HepG2 (cell line): ENCODE results near the gene RNU11. TPM values are rescaled to one million over a fixed set of nuclear protein-coding genes. Genes with fewer than 3 reads are reported as not detected.

ENCODE experiments used
- CREM ChIP-seq, 2 experiments: sonication (generic) in 1 of 2; formaldehyde crosslinking in 1 of 2; IDR thresholded peaks; 2 replicates each; pipeline versions ENCODE4 v1.4.0 to v1.6.1; 2016 to 2020; ENCODE audit warnings: antibody characterized with exemption in 1 of 2, mild to moderate bottlenecking in 1 of 2, missing genetic modification reagents in 1 of 2
- ELF3 ChIP-seq: IDR thresholded peaks from 2 replicates; pipeline ENCODE4 v1.6.1; 2016; ENCODE audit warnings: missing genetic modification reagents, missing compliant biosample characterization
- FOXA1 ChIP-seq, 2 experiments: fragments of 450-650 bp in 1 of 2; sonication (generic) in 1 of 2; formaldehyde crosslinking in 1 of 2; IDR thresholded peaks; 2 replicates each; pipeline versions ENCODE4 v1.4.0 to v1.6.1; 2016 to 2020; ENCODE audit warnings: missing genetic modification reagents in 1 of 2
- GFI1 ChIP-seq: sonication (generic); formaldehyde crosslinking; IDR thresholded peaks from 2 replicates; pipeline ENCODE4 v1.5.0; 2020; ENCODE audit warnings: missing genetic modification reagents, mild to moderate bottlenecking, borderline replicate concordance
- HOXA3 ChIP-seq: sonication (generic); formaldehyde crosslinking; IDR thresholded peaks from 2 replicates; pipeline ENCODE4 v1.5.0; 2020; ENCODE audit warnings: missing genetic modification reagents
- MAZ ChIP-seq, 2 experiments: sonication (generic) in 1 of 2; formaldehyde crosslinking in 1 of 2; IDR thresholded peaks; 2 replicates each; pipeline versions ENCODE4 v1.5.0 to v1.6.1; 2012 to 2020; ENCODE audit warnings: low read depth in 2 of 2, mild to moderate bottlenecking in 2 of 2, borderline replicate concordance in 1 of 2, improper control_type of control experiment in 1 of 2, low read length in 1 of 2, missing genetic modification reagents in 1 of 2, moderate library complexity in 1 of 2
- MIER3 ChIP-seq: IDR thresholded peaks from 2 replicates; pipeline ENCODE4 v1.6.1; 2016; ENCODE audit warnings: missing compliant biosample characterization, borderline replicate concordance
- PHF5A ChIP-seq: IDR thresholded peaks from one replicate; pipeline ENCODE4 v1.6.1; 2018; ENCODE audit warnings: low read depth, missing genetic modification reagents; ENCODE audit not compliant: unreplicated experiment
- SNAI1 ChIP-seq: sonication (generic); formaldehyde crosslinking; IDR thresholded peaks from 2 replicates; pipeline ENCODE4 v1.5.0; 2020; ENCODE audit warnings: mild to moderate bottlenecking, missing genetic modification reagents, borderline replicate concordance
- YEATS2 ChIP-seq: sonication (generic); formaldehyde crosslinking; IDR thresholded peaks from 2 replicates; pipeline ENCODE4 v1.4.0; 2020; ENCODE audit warnings: missing genetic modification reagents, borderline replicate concordance
- ZBTB4 ChIP-seq: sonication (generic); formaldehyde crosslinking; IDR thresholded peaks from 2 replicates; pipeline ENCODE4 v1.4.0; 2020; ENCODE audit warnings: missing genetic modification reagents, mild to moderate bottlenecking, borderline replicate concordance
- ZFP82 ChIP-seq: sonication (generic); formaldehyde crosslinking; IDR thresholded peaks from 2 replicates; pipeline ENCODE4 v1.5.1; 2020; ENCODE audit warnings: mild to moderate bottlenecking, missing genetic modification reagents, borderline replicate concordance
- ZNF333 ChIP-seq: sonication (generic); formaldehyde crosslinking; IDR thresholded peaks from 2 replicates; pipeline ENCODE4 v1.4.0; 2020; ENCODE audit warnings: mild to moderate bottlenecking, missing genetic modification reagents, borderline replicate concordance
- polyA plus RNA-seq, 8 experiments: library from polyadenylated mRNA; depleted of rRNA in 3 of 8; stranded (reverse) in 7 of 8; unstranded in 1 of 8; fragments of >200 nt; fragmentation: Illumina TruSeq in 4 of 8; extraction: Trizol in 4 of 8; gene quantifications; 2 replicates each; pipeline versions ENCODE4 v1.2.1 to v1.2.3, GENCODE V29; 2011 to 2016; ENCODE audit warnings: low read depth in 4 of 8, missing spikeins in 1 of 8, mixed read lengths in 1 of 8; ENCODE audit not compliant: insufficient read depth in 1 of 8
- total RNA-seq, 5 experiments: library from RNA; depleted of rRNA; stranded (reverse); fragments of >200 nt; fragmentation: Illumina TruSeq; extraction: Trizol; gene quantifications; 2 replicates each; pipeline ENCODE4 v1.2.3, GENCODE V29; 2016; ENCODE audit warnings: low read depth in 1 of 5
- TF ChIP-seq, protein P1 (sequence below): sonication (generic); formaldehyde crosslinking; conservative IDR thresholded peaks from 2 replicates; pipeline ENCODE4 v1.5.0; 2020; ENCODE audit warnings: missing genetic modification reagents
- TF ChIP-seq, protein P2 (sequence below): IDR thresholded peaks from 2 replicates; pipeline ENCODE4 v1.4.0; 2020; ENCODE audit warnings: mild to moderate bottlenecking, missing genetic modification reagents

Gene RNU11
- total and polyA plus RNA-seq, 2 of the 13 experiments (the other 11 are each of a cell fraction or from before 2014, with no cell fraction given), result not detected

DNA sequence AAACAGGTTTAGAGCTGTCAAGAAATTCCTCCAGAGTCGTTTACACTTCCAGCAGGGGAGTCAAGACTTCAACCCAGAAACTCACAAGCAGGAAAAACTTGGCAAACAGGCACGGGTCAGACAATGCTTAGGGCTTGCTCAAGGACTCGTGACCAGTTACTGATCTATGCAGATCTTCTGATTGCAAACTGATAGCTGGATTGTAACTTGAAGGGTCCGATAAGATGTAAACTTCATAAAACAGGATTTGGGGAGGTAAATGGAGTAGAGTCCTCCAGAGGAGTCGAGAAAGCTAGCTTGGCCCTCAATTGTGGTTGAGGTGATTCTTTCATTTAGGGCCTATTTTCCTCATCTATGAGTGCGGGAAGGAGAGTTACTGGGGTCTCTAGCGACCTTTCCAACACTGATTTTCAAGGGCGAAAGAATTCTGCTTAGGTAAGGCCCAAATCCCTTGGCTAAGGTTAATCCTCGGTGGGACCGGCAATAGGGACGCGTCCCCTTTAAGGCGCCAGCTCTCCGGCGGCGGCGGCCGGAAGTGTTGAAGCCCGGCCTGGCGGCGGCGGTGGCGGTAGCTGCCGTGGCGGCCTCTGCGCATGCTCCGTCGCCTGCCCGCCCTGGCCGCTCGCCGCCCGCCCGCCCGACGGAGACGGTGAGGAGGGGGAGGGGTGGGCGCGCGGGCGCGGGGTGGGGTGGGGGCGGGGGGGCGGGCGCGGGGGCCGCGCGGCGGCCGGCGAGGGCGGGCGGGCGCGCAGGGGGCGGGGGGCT is 20.0 kb downstream of the RNU11 start, which contains the start of gene GMEB1 (continued):
- TF ChIP-seq MAZ (IDR thresholded peaks at IDR 0.05; ENCODE audit: borderline replicate concordance, low read depth, low read length), result no peak
- no peak for TF ChIP-seq MAZ (CRISPR knock-in tag; IDR thresholded peaks at IDR 0.05; ENCODE audit: low read depth)
- TF ChIP-seq CREM (IDR thresholded peaks at IDR 0.05), result no peak
- TF ChIP-seq CREM (CRISPR knock-in tag; IDR thresholded peaks at IDR 0.05), result no peak
- 0 out of 2 replicates have a peak, but pooled peaks have one; percentile 19 for TF ChIP-seq GFI1 (CRISPR knock-in tag)
- no peak for TF ChIP-seq ZBTB4 (CRISPR knock-in tag)
- TF ChIP-seq PHF5A (CRISPR knock-in tag), result no peak
- TF ChIP-seq, protein P1, sequence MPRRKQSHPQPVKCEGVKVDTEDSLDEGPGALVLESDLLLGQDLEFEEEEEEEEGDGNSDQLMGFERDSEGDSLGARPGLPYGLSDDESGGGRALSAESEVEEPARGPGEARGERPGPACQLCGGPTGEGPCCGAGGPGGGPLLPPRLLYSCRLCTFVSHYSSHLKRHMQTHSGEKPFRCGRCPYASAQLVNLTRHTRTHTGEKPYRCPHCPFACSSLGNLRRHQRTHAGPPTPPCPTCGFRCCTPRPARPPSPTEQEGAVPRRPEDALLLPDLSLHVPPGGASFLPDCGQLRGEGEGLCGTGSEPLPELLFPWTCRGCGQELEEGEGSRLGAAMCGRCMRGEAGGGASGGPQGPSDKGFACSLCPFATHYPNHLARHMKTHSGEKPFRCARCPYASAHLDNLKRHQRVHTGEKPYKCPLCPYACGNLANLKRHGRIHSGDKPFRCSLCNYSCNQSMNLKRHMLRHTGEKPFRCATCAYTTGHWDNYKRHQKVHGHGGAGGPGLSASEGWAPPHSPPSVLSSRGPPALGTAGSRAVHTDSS (CRISPR knock-in tag), result no peak
- TF ChIP-seq YEATS2, result no peak
- no peak for TF ChIP-seq ZFP82 (CRISPR knock-in tag)
- TF ChIP-seq ELF3 (CRISPR knock-in tag), result peak; percentile 31; the same call in 1 of the 2 replicates
- no peak for TF ChIP-seq SNAI1
- no peak for TF ChIP-seq MIER3 (CRISPR knock-in tag)
- TF ChIP-seq, protein P2, sequence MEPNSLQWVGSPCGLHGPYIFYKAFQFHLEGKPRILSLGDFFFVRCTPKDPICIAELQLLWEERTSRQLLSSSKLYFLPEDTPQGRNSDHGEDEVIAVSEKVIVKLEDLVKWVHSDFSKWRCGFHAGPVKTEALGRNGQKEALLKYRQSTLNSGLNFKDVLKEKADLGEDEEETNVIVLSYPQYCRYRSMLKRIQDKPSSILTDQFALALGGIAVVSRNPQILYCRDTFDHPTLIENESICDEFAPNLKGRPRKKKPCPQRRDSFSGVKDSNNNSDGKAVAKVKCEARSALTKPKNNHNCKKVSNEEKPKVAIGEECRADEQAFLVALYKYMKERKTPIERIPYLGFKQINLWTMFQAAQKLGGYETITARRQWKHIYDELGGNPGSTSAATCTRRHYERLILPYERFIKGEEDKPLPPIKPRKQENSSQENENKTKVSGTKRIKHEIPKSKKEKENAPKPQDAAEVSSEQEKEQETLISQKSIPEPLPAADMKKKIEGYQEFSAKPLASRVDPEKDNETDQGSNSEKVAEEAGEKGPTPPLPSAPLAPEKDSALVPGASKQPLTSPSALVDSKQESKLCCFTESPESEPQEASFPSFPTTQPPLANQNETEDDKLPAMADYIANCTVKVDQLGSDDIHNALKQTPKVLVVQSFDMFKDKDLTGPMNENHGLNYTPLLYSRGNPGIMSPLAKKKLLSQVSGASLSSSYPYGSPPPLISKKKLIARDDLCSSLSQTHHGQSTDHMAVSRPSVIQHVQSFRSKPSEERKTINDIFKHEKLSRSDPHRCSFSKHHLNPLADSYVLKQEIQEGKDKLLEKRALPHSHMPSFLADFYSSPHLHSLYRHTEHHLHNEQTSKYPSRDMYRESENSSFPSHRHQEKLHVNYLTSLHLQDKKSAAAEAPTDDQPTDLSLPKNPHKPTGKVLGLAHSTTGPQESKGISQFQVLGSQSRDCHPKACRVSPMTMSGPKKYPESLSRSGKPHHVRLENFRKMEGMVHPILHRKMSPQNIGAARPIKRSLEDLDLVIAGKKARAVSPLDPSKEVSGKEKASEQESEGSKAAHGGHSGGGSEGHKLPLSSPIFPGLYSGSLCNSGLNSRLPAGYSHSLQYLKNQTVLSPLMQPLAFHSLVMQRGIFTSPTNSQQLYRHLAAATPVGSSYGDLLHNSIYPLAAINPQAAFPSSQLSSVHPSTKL (CRISPR knock-in tag), result no peak
- no peak for TF ChIP-seq FOXA1 (IDR thresholded peaks at IDR 0.05)
- TF ChIP-seq FOXA1 (CRISPR knock-in tag; IDR thresholded peaks at IDR 0.05), result no peak
- peak; percentile 52; the same call in 1 of the 2 replicates for TF ChIP-seq HOXA3 (CRISPR knock-in tag)
- TF ChIP-seq ZNF333 (CRISPR knock-in tag), result no peak
- TF ChIP-seq, all 625 proteins: peak for 63
